Neural cell (in vitro differentiated cells): ENCODE measurements around the gene MB21D2. TPM values are rescaled to one million over a fixed set of nuclear protein-coding genes. Genes with fewer than 3 reads are reported as not detected.

ENCODE experiments used
- H2AFZ ChIP-seq: fragments of 200-600, 300-800 bp; sonication (generic), shearing (Covaris generic); 2 replicates; pipeline ENCODE4 v1.6.0; 2014; ENCODE audit warnings: low read depth, mild to moderate bottlenecking, antibody characterized with exemption, low read length, moderate library complexity
- H3F3A ChIP-seq: fragments of 200-600 bp; shearing (Covaris generic); 2 replicates; pipeline ENCODE4 v1.6.1; 2016; ENCODE audit warnings: mild to moderate bottlenecking, moderate library complexity, mixed read lengths, antibody characterized with exemption, low read length; ENCODE audit not compliant: insufficient read depth, poor library complexity, severe bottlenecking
- H3K27ac ChIP-seq: fragments of 200-600, 300-800 bp; sonication (generic), shearing (Covaris generic); 2 replicates; pipeline ENCODE4 v1.5.1; 2014; ENCODE audit warnings: mild to moderate bottlenecking, low read length, moderate library complexity
- H3K27me3 ChIP-seq: fragments of 300-800, 200-600 bp; sonication (generic), shearing (Covaris generic); 2 replicates; pipeline ENCODE4 v1.6.0; 2014; ENCODE audit warnings: mild to moderate bottlenecking, low read depth, low read length, moderate library complexity; ENCODE audit not compliant: insufficient read depth
- H3K36me3 ChIP-seq: fragments of 300-800, 200-600 bp; sonication (generic), shearing (Covaris generic); 2 replicates; pipeline ENCODE4 v1.5.1; 2014; ENCODE audit warnings: mild to moderate bottlenecking, antibody characterized with exemption, low read length, moderate library complexity; ENCODE audit not compliant: insufficient read depth
- H3K4me2 ChIP-seq: fragments of 300-800, 200-600 bp; sonication (generic), shearing (Covaris generic); 2 replicates; pipeline ENCODE4 v1.6.0; 2014; ENCODE audit warnings: mild to moderate bottlenecking, low read length
- H3K4me3 ChIP-seq: fragments of 300-800, 200-600 bp; sonication (generic), shearing (Covaris generic); 2 replicates; pipeline ENCODE4 v1.5.1; 2014; ENCODE audit warnings: mild to moderate bottlenecking, low read length, moderate library complexity
- H3K79me2 ChIP-seq: fragments of 200-600 bp; shearing (Covaris generic); replicated peaks from 2 replicates; pipeline ENCODE4 v1.6.0; 2014; ENCODE audit warnings: mild to moderate bottlenecking, low read length, moderate library complexity; ENCODE audit not compliant: insufficient read depth
- H3K9ac ChIP-seq: fragments of 300-800, 200-600 bp; sonication (generic), shearing (Covaris generic); 2 replicates; pipeline ENCODE4 v1.6.1; 2016; ENCODE audit warnings: mild to moderate bottlenecking, low read length, mixed read lengths
- H3K9me2 ChIP-seq: fragments of 200-600 bp; shearing (Covaris generic); 2 replicates; pipeline ENCODE4 v1.6.1; 2016; ENCODE audit warnings: mild to moderate bottlenecking, low read length, mixed read lengths; ENCODE audit not compliant: insufficient read depth
- H3K9me3 ChIP-seq: fragments of 200-600, 300-800 bp; sonication (generic), shearing (Covaris generic); 2 replicates; pipeline ENCODE4 v1.6.1; 2016; ENCODE audit warnings: mild to moderate bottlenecking, mixed run types, low read length, moderate library complexity, mixed read lengths
- H4K20me1 ChIP-seq: fragments of 200-600 bp; shearing (Covaris generic); 2 replicates; pipeline ENCODE4 v1.6.1; 2016; ENCODE audit warnings: mild to moderate bottlenecking, mixed run types; ENCODE audit not compliant: insufficient read depth
- CTCF ChIP-seq: fragments of 450-650 bp; IDR thresholded peaks from 2 replicates; pipeline ENCODE4 v1.5.1; 2014; ENCODE audit warnings: antibody characterized with exemption, mild to moderate bottlenecking, moderate library complexity; ENCODE audit not compliant: poor library complexity, severe bottlenecking
- EP300 ChIP-seq: fragments of 450-650 bp; conservative IDR thresholded peaks from 2 replicates; pipeline ENCODE4 v1.6.1; 2014; ENCODE audit warnings: antibody characterized with exemption, mild to moderate bottlenecking, moderate library complexity; ENCODE audit not compliant: poor library complexity, severe bottlenecking
- EZH2 ChIP-seq: fragments of 200-600, 300-800 bp; shearing (Covaris generic), sonication (generic); IDR thresholded peaks from 2 replicates; pipeline ENCODE4 v1.6.1; 2014; ENCODE audit warnings: antibody characterized with exemption, low read length, borderline replicate concordance, mild to moderate bottlenecking; ENCODE audit not compliant: insufficient read depth, poor library complexity, severe bottlenecking
- MXI1 ChIP-seq: fragments of 450-650 bp; conservative IDR thresholded peaks from 2 replicates; pipeline ENCODE4 v1.6.1; 2014; ENCODE audit warnings: antibody characterized with exemption, mild to moderate bottlenecking; ENCODE audit not compliant: poor library complexity, severe bottlenecking
- POLR2AphosphoS5 ChIP-seq: IDR thresholded peaks from 2 replicates; pipeline ENCODE4 v1.6.1; 2012
- RAD21 ChIP-seq: fragments of 450-650 bp; conservative IDR thresholded peaks from 2 replicates; pipeline ENCODE4 v1.6.1; 2014; ENCODE audit warnings: antibody characterized with exemption, mild to moderate bottlenecking, moderate library complexity
- REST ChIP-seq: IDR thresholded peaks from 2 replicates; pipeline ENCODE4 v1.6.1; 2012; ENCODE audit warnings: borderline replicate concordance
- SMC3 ChIP-seq: fragments of 450-650 bp; conservative IDR thresholded peaks from 2 replicates; pipeline ENCODE4 v1.6.1; 2014; ENCODE audit warnings: antibody characterized with exemption, mild to moderate bottlenecking, moderate library complexity; ENCODE audit not compliant: poor library complexity
- TAF1 ChIP-seq: IDR thresholded peaks from 2 replicates; pipeline ENCODE4 v1.6.1; 2012; ENCODE audit warnings: low read depth
- polyA plus RNA-seq: library from polyadenylated mRNA; depleted of rRNA; stranded (reverse); fragments of >200 nt; gene quantifications from 2 replicates; pipeline ENCODE4 v1.2.3, GENCODE V29; 2014

The MB21D2 gene
- polyA plus RNA-seq, 1 donor from 2014 or later, result 39.0 TPM

GRCh38 chr3:192819001-192819569 is 98.6 kb downstream of the MB21D2 start:
- no peak for TF ChIP-seq EZH2
- TF ChIP-seq POLR2AphosphoS5, result no peak
- TF ChIP-seq MXI1, result no peak
- TF ChIP-seq REST, result no peak
- TF ChIP-seq SMC3, result no peak
- no peak for TF ChIP-seq RAD21
- TF ChIP-seq CTCF, result no peak
- no peak for TF ChIP-seq EP300
- TF ChIP-seq TAF1, result no peak
- no peaks in the 10 kb centered on the region for H3F3A ChIP-seq
- H3K9me3 ChIP-seq, result no peaks in the 10 kb centered on the region
- H2AFZ ChIP-seq, result no peak overlapping the region
- no peak overlapping the region for H3K4me3 ChIP-seq
- H3K4me2 ChIP-seq, result no peak overlapping the region
- no peak overlapping the region for H3K27ac ChIP-seq
- no peaks in the 10 kb centered on the region for H3K36me3 ChIP-seq
- no peaks in the 10 kb centered on the region for H3K27me3 ChIP-seq
- no peaks in the 10 kb centered on the region for H3K79me2 ChIP-seq
- no peaks in the 10 kb centered on the region for H3K9me2 ChIP-seq
- no peak overlapping the region for H3K9ac ChIP-seq
- no peaks in the 10 kb centered on the region for H4K20me1 ChIP-seq

- H3K36me3 ChIP-seq, result no peaks in the 10 kb centered on the region
- no peaks in the 10 kb centered on the region for H4K20me1 ChIP-seq
- no peak overlapping the region for H3K9ac ChIP-seq
- no peak overlapping the region for H2AFZ ChIP-seq
- H3K27ac ChIP-seq, result no peak overlapping the region
- TF ChIP-seq REST, result no peak
- TF ChIP-seq TAF1, result no peak
- TF ChIP-seq CTCF, result no peak
- TF ChIP-seq RAD21, result no peak
- no peak for TF ChIP-seq MXI1
- TF ChIP-seq EP300, result no peak
- no peak for TF ChIP-seq SMC3
- no peak for TF ChIP-seq EZH2
- no peak for TF ChIP-seq POLR2AphosphoS5
- no peak overlapping the region for H3K4me3 ChIP-seq
- H3K4me2 ChIP-seq, result no peak overlapping the region
- no peaks in the 10 kb centered on the region for H3K9me3 ChIP-seq
- no peaks in the 10 kb centered on the region for H3K27me3 ChIP-seq
- H3K79me2 ChIP-seq, result no peaks in the 10 kb centered on the region
- H3K9me2 ChIP-seq, result no peaks in the 10 kb centered on the region
- no peaks in the 10 kb centered on the region for H3F3A ChIP-seq
These were observed 99.5 kb downstream of the MB21D2 start for GRCh38 chr3:192818126-192818525.
